Astrocyte (in vitro differentiated cells and primary cell): ENCODE data around the gene LGR4. TPM values are rescaled to one million over a fixed set of nuclear protein-coding genes. Genes with fewer than 3 reads are reported as not detected.
"Not testable (repeated sequence)": the region's sequence is repeated elsewhere in the genome, so short reads cannot be mapped to it uniquely, and the experiment has no call there.

ENCODE experiments used
- DNase-seq: peaks from one replicate; pipeline ENCODE4 v3.0.0-alpha.2; 2010; ENCODE audit warnings: low read depth
- FAIRE-seq: peaks from 2 replicates; lab custom pipeline; 2011; peaks lifted over from hg19 to GRCh38; lab: Jason Lieb, UNC
- H2AFZ ChIP-seq: 2 replicates; pipeline ENCODE4 v1.6.0; 2012; ENCODE audit warnings: low read depth, low read length, inconsistent platforms
- H3K27ac ChIP-seq: 2 replicates; pipeline ENCODE4 v1.5.1; 2011; ENCODE audit warnings: low read depth, low read length, inconsistent platforms
- H3K27me3 ChIP-seq: 2 replicates; pipeline ENCODE4 v1.6.0; 2011; ENCODE audit warnings: low read length, inconsistent platforms; ENCODE audit not compliant: insufficient read depth
- H3K36me3 ChIP-seq: 2 replicates; pipeline ENCODE4 v1.5.1; 2011; ENCODE audit warnings: low read length, inconsistent platforms; ENCODE audit not compliant: insufficient read depth
- H3K4me1 ChIP-seq: 2 replicates; pipeline ENCODE4 v1.5.1; 2011; ENCODE audit warnings: low read length, inconsistent platforms; ENCODE audit not compliant: insufficient read depth
- H3K4me2 ChIP-seq: 2 replicates; pipeline ENCODE4 v1.6.0; 2012; ENCODE audit warnings: low read length, inconsistent platforms
- H3K4me3 ChIP-seq: 2 replicates; pipeline ENCODE4 v1.5.1; 2011; ENCODE audit warnings: low read depth, mild to moderate bottlenecking, low read length, inconsistent platforms; ENCODE audit not compliant: insufficient read depth
- H3K79me2 ChIP-seq: 2 replicates; pipeline ENCODE4 v1.6.0; 2012; ENCODE audit warnings: mild to moderate bottlenecking, low read length, inconsistent platforms; ENCODE audit not compliant: insufficient read depth
- H3K9ac ChIP-seq: 2 replicates; pipeline ENCODE4 v1.6.0; 2012; ENCODE audit warnings: mild to moderate bottlenecking, low read length, inconsistent platforms
- H3K9me3 ChIP-seq: 2 replicates; pipeline ENCODE4 v1.5.1; 2012; ENCODE audit warnings: low read depth, mild to moderate bottlenecking, low read length, inconsistent platforms; ENCODE audit not compliant: insufficient read depth
- H4K20me1 ChIP-seq: 2 replicates; pipeline ENCODE4 v1.6.0; 2012; ENCODE audit warnings: low read length, inconsistent platforms; ENCODE audit not compliant: insufficient read depth
- H3K27ac Mint-ChIP-seq: one replicate; pipeline ENCODE4 v1.8.0; 2021; ENCODE audit warnings: mild to moderate bottlenecking, mixed read lengths; ENCODE audit not compliant: unreplicated experiment
- H3K27me3 Mint-ChIP-seq: one replicate; pipeline ENCODE4 v1.8.0; 2021; ENCODE audit warnings: low read depth, mixed read lengths; ENCODE audit not compliant: unreplicated experiment
- H3K36me3 Mint-ChIP-seq: one replicate; pipeline ENCODE4 v1.8.0; 2021; ENCODE audit warnings: low read depth, mixed read lengths; ENCODE audit not compliant: unreplicated experiment
- H3K4me1 Mint-ChIP-seq: one replicate; pipeline ENCODE4 v1.8.0; 2021; ENCODE audit warnings: low read depth, mixed read lengths; ENCODE audit not compliant: unreplicated experiment
- H3K4me3 Mint-ChIP-seq: one replicate; pipeline ENCODE4 v1.8.0; 2021; ENCODE audit warnings: mild to moderate bottlenecking, moderate library complexity, mixed read lengths; ENCODE audit not compliant: unreplicated experiment
- H3K9me3 Mint-ChIP-seq: one replicate; pipeline ENCODE4 v1.8.0; 2021; ENCODE audit warnings: mild to moderate bottlenecking, mixed read lengths; ENCODE audit not compliant: unreplicated experiment
- EZH2 ChIP-seq: IDR thresholded peaks from 2 replicates; pipeline ENCODE4 v1.6.1; 2012; ENCODE audit warnings: mild to moderate bottlenecking, low read length, inconsistent platforms; ENCODE audit not compliant: insufficient read depth
- total RNA-seq: library from RNA; stranded (reverse); gene quantifications from 2 replicates; pipeline ENCODE4 v1.2.1, GENCODE V29; 2021
- TF ChIP-seq, protein P1 (sequence below): IDR thresholded peaks from 2 replicates; pipeline ENCODE4 v1.5.1; 2011; ENCODE audit warnings: low read depth, mild to moderate bottlenecking, inconsistent platforms, low read length, moderate library complexity; ENCODE audit not compliant: insufficient read depth

LGR4 gene
- total RNA-seq, 1 donor from 2014 or later: 50.0 TPM

DNA sequence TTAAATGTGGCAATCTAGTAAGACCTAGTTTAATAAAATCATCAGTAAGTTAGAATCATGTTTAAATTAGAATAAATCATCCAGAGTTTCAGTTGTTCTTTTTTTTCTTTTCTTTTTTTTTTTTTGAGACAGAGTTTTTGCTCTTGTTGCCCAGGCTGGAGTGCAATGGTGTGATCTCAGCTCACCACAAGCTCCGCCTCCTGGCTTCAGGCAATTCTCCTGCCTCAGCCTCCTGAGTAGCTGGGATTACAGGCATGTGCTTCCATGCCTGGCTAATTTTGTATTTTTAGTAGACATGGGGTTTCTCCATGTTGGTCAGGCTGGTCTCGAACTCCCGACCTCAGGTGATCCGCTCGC lies 24.4 kb downstream of the LGR4 start:
- not testable (repeated sequence) for H3K9ac ChIP-seq, H3K9me3 Mint-ChIP-seq, FAIRE-seq, H3K9me3 ChIP-seq, H3K36me3 ChIP-seq, H3K4me3 Mint-ChIP-seq, H3K27me3 Mint-ChIP-seq, H2AFZ ChIP-seq, H3K27me3 ChIP-seq, H3K27ac Mint-ChIP-seq, DNase-seq, H3K4me3 ChIP-seq, H3K36me3 Mint-ChIP-seq
- H3K27ac ChIP-seq: peak overlapping the region; percentile 59
- peaks cover 20% of the 10 kb centered on the region for H3K4me1 Mint-ChIP-seq
- H3K4me2 ChIP-seq: peak overlapping the region; percentile 30
- peaks cover 38% of the 10 kb centered on the region for H4K20me1 ChIP-seq
- H3K79me2 ChIP-seq: peaks cover 83% of the 10 kb centered on the region
- H3K4me1 ChIP-seq: peaks cover 14% of the 10 kb centered on the region

DNA sequence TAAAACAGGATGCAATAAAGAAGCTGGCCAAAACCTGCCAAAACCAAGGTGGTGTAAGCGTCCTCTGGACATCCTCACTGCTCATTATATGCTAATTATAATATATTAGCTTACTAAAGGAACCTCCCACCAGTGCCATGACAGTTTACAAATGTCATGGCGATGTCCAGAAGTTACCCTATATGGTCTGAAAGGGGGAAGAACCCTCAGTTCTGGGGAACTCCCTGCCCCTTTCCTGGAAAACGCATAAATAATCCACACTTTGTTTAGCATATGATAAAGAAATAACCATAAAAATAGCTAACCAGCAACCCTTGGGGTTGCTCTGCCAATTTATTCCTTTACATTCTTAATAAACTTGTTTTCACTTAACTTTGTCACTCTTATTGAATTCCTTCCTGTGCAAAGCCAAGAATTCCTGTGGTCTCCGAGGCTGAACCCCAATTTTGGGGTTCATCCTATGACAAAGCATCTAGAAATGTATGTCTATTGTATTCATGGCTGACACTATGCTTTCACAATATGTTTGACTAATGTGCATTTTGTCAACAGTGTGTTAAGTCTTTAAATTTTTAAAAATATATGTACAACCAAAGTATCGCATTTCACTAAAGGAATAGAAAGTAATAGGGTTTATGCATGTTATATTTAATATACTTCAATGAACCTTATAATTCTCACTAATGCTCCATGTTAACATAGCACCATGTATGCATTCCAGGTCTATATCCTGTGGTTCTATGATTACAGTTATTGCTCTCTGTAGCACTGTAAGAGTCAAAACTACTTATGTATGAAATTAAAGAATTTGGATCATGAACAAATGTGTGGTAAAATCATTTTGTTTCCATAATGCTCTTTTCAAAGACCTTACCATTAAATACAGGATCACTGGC lies 25.1 kb downstream of the LGR4 start:
- no peak overlapping the region for H3K27ac Mint-ChIP-seq
- Histone ChIP-seq H3K27ac (peak overlapping the region; percentile 59), H3K79me2 (peaks cover 83% of the 10 kb centered on the region), H3K4me2 (peak overlapping the region; percentile 30), H2AFZ (no peak overlapping the region), H3K4me1 (peaks cover 14% of the 10 kb centered on the region), H3K4me3 (no peak overlapping the region), H3K9ac (no peak overlapping the region), H3K27me3 (no peaks in the 10 kb centered on the region), H3K36me3 (no peaks in the 10 kb centered on the region), H4K20me1 (peaks cover 45% of the 10 kb centered on the region), H3K9me3 (no peaks in the 10 kb centered on the region)
- TF ChIP-seq, protein P1, sequence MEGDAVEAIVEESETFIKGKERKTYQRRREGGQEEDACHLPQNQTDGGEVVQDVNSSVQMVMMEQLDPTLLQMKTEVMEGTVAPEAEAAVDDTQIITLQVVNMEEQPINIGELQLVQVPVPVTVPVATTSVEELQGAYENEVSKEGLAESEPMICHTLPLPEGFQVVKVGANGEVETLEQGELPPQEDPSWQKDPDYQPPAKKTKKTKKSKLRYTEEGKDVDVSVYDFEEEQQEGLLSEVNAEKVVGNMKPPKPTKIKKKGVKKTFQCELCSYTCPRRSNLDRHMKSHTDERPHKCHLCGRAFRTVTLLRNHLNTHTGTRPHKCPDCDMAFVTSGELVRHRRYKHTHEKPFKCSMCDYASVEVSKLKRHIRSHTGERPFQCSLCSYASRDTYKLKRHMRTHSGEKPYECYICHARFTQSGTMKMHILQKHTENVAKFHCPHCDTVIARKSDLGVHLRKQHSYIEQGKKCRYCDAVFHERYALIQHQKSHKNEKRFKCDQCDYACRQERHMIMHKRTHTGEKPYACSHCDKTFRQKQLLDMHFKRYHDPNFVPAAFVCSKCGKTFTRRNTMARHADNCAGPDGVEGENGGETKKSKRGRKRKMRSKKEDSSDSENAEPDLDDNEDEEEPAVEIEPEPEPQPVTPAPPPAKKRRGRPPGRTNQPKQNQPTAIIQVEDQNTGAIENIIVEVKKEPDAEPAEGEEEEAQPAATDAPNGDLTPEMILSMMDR: no peak
- TF ChIP-seq EZH2: no peak
- peaks cover 22% of the 10 kb centered on the region for H3K4me1 Mint-ChIP-seq
- no peak overlapping the region for H3K4me3 Mint-ChIP-seq
- FAIRE-seq (no peak), DNase-seq (peak; percentile 61)
- H3K36me3 Mint-ChIP-seq: peaks cover 2% of the 10 kb centered on the region
- no peaks in the 10 kb centered on the region for H3K9me3 Mint-ChIP-seq
- no peaks in the 10 kb centered on the region for H3K27me3 Mint-ChIP-seq

DNA sequence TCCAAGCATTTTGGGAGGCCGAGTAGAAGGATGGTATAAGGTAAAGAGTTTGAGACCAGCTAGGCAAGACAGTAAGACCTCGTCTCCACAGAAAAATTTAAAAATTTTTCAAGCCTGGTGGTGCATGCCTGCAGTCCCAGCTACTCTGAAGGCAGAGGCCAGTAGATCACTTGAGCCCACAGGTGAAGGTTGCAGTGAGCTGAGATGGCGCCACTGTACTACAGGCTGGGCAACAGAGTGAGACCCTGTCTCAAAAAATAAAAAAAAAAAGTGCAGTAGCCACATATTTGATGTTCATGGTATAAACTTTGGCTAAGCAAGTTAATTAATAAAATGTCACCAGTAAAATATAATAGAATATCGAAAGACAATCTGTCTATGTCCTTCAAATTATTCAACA lies 27.0 kb downstream of the LGR4 start:
- H3K27me3 ChIP-seq: no peaks in the 10 kb centered on the region
- H3K27ac Mint-ChIP-seq: no peak overlapping the region
- DNase-seq: no peak
- TF ChIP-seq EZH2: no peak
- TF ChIP-seq, protein P1: no peak
- H3K9me3 ChIP-seq: no peaks in the 10 kb centered on the region
- H3K27ac ChIP-seq: no peak overlapping the region
- H4K20me1 ChIP-seq: peaks cover 50% of the 10 kb centered on the region
- peaks cover 19% of the 10 kb centered on the region for H3K4me1 Mint-ChIP-seq
- H3K79me2 ChIP-seq: peaks cover 84% of the 10 kb centered on the region
- H3K9me3 Mint-ChIP-seq: no peaks in the 10 kb centered on the region
- H2AFZ ChIP-seq: no peak overlapping the region
- no peak overlapping the region for H3K4me2 ChIP-seq
- H3K4me1 ChIP-seq: peaks cover 14% of the 10 kb centered on the region
- H3K36me3 Mint-ChIP-seq: peaks cover 2% of the 10 kb centered on the region
- H3K9ac ChIP-seq: no peak overlapping the region
- H3K4me3 ChIP-seq: no peak overlapping the region
- no peaks in the 10 kb centered on the region for H3K27me3 Mint-ChIP-seq
- no peaks in the 10 kb centered on the region for H3K36me3 ChIP-seq
- no peak overlapping the region for H3K4me3 Mint-ChIP-seq
- FAIRE-seq: no peak
